ENCODE data around the gene MAD1L1.

GRCh38 chr7:2201128-2201527 lies 31.6 kb downstream of the MAD1L1 start:
- TF ChIP-seq RELA (CRISPR knock-in tag; IDR thresholded peaks at IDR 0.05; ENCODE audit: borderline replicate concordance) (no peak), CTCF (IDR thresholded peaks at IDR 0.05) (no peak), ZMAT4 (CRISPR knock-in tag; IDR thresholded peaks at IDR 0.05) (no peak), E2F5 (CRISPR knock-in tag; IDR thresholded peaks at IDR 0.05) (no peak), E2F4 (CRISPR knock-in tag; IDR thresholded peaks at IDR 0.05; ENCODE audit: borderline replicate concordance, low read depth) (no peak), ATF3 (CRISPR knock-in tag; conservative IDR thresholded peaks at IDR 0.05) (no peak), ELF4 (CRISPR knock-in tag; IDR thresholded peaks at IDR 0.05; ENCODE audit: low read depth) (no peak), TEAD4 (CRISPR knock-in tag; IDR thresholded peaks at IDR 0.05) (no peak), ZNF263 (CRISPR knock-in tag; IDR thresholded peaks at IDR 0.05; ENCODE audit: low read depth) (no peak), STAT6 (CRISPR knock-in tag; conservative IDR thresholded peaks at IDR 0.05; ENCODE audit: low read depth) (no peak), SP1 (CRISPR knock-in tag; conservative IDR thresholded peaks at IDR 0.05) (no peak), KAT7 (CRISPR knock-in tag; IDR thresholded peaks at IDR 0.05; ENCODE audit: borderline replicate concordance) (no peak)
